ENCODE measurements around the gene PDE4D. TPM values are rescaled to one million over a fixed set of nuclear protein-coding genes. Genes with fewer than 3 reads are reported as not detected.

The PDE4D gene
- total RNA-seq, 1 experiment from 2014 or later = 62.6 TPM

DNA sequence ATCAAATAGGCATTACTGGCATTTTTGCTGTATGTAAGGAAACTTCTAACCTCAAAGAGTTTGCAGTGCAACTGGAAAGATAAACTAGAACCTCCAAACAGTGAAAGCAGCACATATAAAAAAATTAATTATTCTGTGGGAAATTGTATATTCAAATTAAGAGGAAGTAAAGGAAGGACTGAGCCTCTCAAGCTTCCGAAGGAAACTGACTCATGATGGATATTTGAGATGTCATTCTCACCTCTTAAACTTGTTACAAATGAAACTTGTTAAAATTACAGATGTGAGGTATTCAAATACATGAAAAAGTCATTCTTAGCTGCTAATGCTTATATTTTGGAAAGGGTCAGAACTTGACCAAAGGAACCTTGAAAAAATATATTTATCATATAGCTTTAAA is 538.7 kb downstream of the PDE4D start:
- in situ Hi-C loops (cut with HindIII; ENCODE audit: low pct_unique_long_range_greater_than_20kb, low sequenced_read_pairs) = no loop called here
- no peak for DNase-seq (ENCODE audit: low read depth, low spot score)

GRCh38 chr5:59354274-59354673 is 539.3 kb downstream of the PDE4D start:
- in situ Hi-C loops (cut with HindIII; ENCODE audit: low pct_unique_long_range_greater_than_20kb, low sequenced_read_pairs) = no loop called here
- no peak for DNase-seq (ENCODE audit: low read depth, low spot score)

GRCh38 chr5:59351076-59351794 is 542.3 kb downstream of the PDE4D start:
- peak; percentile 17 for DNase-seq (ENCODE audit: low read depth, low spot score)
- in situ Hi-C loops (cut with HindIII; ENCODE audit: low pct_unique_long_range_greater_than_20kb, low sequenced_read_pairs) = no loop called here

DNA sequence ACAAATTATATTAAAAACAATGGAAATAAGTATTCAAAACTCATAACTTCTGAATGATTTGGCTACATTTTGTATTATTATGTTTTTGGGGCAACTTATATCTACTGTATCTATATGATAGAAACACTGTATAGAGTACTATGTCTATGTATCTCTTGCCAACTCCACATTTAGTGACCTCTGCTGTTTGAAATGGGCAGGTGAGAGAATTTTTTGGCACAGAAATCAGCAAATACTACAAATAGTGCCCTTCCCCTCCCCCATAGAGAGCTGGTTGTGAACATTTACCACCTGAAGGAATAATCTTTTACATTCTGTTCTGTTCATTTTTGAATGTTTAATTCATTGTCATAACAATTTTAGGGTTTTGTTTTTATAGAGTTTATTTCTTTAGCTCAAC is 545.3 kb downstream of the PDE4D start:
- peak; percentile 44 for DNase-seq (ENCODE audit: low read depth, low spot score)
- in situ Hi-C loops (cut with HindIII; ENCODE audit: low pct_unique_long_range_greater_than_20kb, low sequenced_read_pairs) = no loop called here

GRCh38 chr5:59346982-59347381 is 546.5 kb downstream of the PDE4D start:
- DNase-seq (ENCODE audit: low read depth, low spot score) = no peak
- in situ Hi-C loops (cut with HindIII; ENCODE audit: low pct_unique_long_range_greater_than_20kb, low sequenced_read_pairs) = no loop called here

DNA sequence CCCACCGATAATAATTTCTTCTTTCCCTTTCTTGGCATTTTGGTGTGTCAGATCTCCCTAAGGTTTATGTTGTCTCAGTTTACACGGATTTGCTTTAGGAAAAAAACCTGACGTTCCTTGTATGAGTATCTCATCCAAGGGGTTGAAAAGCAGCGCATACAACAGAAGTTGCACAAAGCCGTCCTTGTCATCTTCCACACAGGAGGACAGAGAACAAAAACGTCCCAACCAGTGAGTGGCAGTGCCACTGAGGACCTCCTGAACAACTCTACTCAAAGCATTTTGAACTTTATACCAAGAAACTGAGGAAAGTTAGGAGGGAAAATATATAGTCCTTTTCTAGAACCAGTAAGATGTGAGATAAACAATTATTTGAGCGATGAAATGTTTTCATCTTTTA is 547.0 kb downstream of the PDE4D start:
- in situ Hi-C loops (cut with HindIII; ENCODE audit: low pct_unique_long_range_greater_than_20kb, low sequenced_read_pairs) = no loop called here
- DNase-seq (ENCODE audit: low read depth, low spot score) = peak; percentile 26

DNA sequence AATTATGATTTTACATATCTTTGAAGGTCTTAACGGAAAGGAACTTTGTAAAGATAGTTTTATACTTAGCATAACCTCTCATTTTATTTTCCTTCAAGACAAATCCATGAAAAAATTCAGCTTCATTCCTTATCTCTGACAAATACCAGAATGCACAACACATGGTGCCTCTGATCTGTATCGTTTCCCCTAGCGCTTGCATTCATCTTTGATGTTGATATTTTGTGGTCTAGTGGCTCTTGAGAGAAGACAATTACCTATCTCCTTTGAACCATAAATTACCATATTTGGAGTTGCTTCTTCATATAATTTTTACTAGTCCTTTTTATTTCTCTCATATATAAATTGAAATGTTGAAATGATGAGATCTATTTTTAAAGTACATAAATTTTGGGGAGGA is 551.3 kb downstream of the PDE4D start:
- DNase-seq (ENCODE audit: low read depth, low spot score) = no peak
- in situ Hi-C loops (cut with HindIII; ENCODE audit: low pct_unique_long_range_greater_than_20kb, low sequenced_read_pairs) = no loop called here

DNA sequence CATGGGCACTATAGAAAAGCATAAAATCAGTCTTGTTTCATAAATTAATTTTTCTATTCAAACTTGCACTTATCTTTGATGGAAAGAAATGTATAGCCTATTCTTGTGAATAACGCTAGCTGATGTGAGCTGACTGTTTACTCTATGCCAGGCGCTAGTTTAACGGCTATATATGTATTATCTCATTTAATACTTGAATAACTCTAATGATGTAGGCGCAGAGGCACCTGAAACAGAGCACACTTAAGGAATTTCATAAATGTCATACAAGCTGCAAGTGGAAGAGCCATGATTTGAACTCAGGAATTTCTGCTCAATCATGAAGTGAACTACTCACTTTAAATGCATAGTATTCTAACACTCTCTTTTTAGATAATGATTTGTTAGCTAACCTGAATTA is 551.8 kb downstream of the PDE4D start:
- in situ Hi-C loops (cut with HindIII; ENCODE audit: low pct_unique_long_range_greater_than_20kb, low sequenced_read_pairs) = no loop called here

DNA sequence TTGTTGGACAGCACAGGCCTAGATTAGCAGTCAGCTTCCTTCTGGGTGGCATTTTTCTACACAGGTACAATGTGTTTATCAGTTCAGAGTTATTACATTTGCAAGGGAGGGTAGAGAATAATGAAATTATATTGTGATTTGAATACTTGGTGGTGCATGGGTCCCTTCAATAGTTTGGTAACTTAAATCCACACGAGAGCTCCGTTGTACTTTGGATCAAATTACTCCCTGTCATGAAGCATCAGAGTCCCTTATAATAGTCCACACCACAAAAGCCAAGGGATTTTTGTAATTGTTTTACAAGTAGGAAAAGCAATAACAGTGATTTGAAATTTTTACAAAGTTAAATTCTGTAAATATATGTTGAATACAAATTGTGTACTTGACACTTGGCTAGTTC is 552.4 kb downstream of the PDE4D start:
- DNase-seq (ENCODE audit: low read depth, low spot score) = no peak
- in situ Hi-C loops (cut with HindIII; ENCODE audit: low pct_unique_long_range_greater_than_20kb, low sequenced_read_pairs) = no loop called here

More for the DNA sequence above, 551.8 kb downstream of the PDE4D start:
- no peak for DNase-seq (ENCODE audit: low read depth, low spot score)

GRCh38 chr5:59340637-59341036 is 552.9 kb downstream of the PDE4D start:
- in situ Hi-C loops (cut with HindIII; ENCODE audit: low pct_unique_long_range_greater_than_20kb, low sequenced_read_pairs) = no loop called here
- DNase-seq (ENCODE audit: low read depth, low spot score) = no peak

GRCh38 chr5:59337240-59337639 is 556.3 kb downstream of the PDE4D start:
- in situ Hi-C loops (cut with HindIII; ENCODE audit: low pct_unique_long_range_greater_than_20kb, low sequenced_read_pairs) = no loop called here
- DNase-seq (ENCODE audit: low read depth, low spot score) = no peak

GRCh38 chr5:59335544-59335943 is 558.0 kb downstream of the PDE4D start:
- DNase-seq (ENCODE audit: low read depth, low spot score) = peak; percentile 24
- in situ Hi-C loops (cut with HindIII; ENCODE audit: low pct_unique_long_range_greater_than_20kb, low sequenced_read_pairs) = no loop called here

GRCh38 chr5:59333416-59333815 is 560.1 kb downstream of the PDE4D start:
- DNase-seq (ENCODE audit: low read depth, low spot score) = no peak
- in situ Hi-C loops (cut with HindIII; ENCODE audit: low pct_unique_long_range_greater_than_20kb, low sequenced_read_pairs) = no loop called here

DNA sequence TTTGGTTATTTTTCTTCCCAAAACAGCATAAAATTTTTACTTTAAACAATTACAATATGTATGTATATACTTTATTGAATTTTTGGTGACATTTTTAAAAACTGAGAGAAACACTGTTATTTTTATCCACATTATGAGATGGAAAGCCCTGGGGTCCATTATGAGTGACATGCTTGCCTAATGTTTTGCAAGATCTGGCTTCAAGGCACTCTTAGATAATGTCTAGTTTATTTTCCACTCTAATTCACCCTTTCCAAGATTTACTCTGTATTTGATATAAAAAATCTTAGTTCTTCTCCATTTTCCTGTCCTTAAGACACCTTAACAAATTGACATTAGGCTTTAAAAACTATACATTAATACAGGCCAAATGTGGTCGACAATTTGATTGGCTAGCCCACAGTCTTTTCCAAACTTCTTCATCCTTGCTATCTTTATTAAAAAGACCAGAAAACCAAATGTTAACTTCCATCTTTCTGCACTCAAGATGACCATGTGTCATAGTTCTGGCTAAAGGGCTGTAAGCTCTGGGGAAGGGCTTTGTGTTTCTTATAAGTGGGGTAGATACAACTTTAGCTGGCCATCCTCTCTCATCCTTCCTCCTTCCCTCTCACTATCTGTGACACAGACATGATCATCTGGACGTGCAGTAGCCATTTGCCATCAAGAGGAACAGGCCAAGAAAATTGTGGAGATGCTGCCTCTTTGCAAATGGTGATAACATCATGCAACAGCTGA is 561.1 kb downstream of the PDE4D start:
- in situ Hi-C loops (cut with HindIII; ENCODE audit: low pct_unique_long_range_greater_than_20kb, low sequenced_read_pairs) = no loop called here
- no peak for DNase-seq (ENCODE audit: low read depth, low spot score)

DNA sequence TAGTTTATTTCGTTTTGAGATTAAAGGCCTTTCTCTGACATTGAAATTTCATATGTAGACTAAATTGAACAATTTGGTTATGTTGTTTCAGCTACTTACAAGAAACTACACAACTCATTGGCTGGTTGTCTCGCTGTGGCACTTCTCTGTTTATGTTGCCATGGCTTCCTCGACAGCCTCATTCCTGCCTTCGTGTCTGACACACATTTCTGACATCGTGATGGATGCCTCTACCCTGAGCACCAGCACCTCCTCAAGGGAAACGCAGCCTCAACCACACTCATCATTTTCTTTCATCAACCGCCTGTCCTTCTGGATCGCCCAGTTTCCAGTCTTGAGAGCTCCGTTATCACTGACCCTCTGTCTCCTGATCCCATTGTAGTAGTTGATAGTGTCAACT is 562.8 kb downstream of the PDE4D start:
- in situ Hi-C loops (cut with HindIII; ENCODE audit: low pct_unique_long_range_greater_than_20kb, low sequenced_read_pairs) = no loop called here
- DNase-seq (ENCODE audit: low read depth, low spot score) = no peak

GRCh38 chr5:59328709-59329296 is 564.7 kb downstream of the PDE4D start:
- peak; percentile 29 for DNase-seq (ENCODE audit: low read depth, low spot score)
- in situ Hi-C loops (cut with HindIII; ENCODE audit: low pct_unique_long_range_greater_than_20kb, low sequenced_read_pairs) = no loop called here

- no peak for DNase-seq (ENCODE audit: low read depth, low spot score)
- in situ Hi-C loops (cut with HindIII; ENCODE audit: low pct_unique_long_range_greater_than_20kb, low sequenced_read_pairs) = no loop called here
These were observed 566.1 kb downstream of the PDE4D start for GRCh38 chr5:59327191-59327980.

- in situ Hi-C loops (cut with HindIII; ENCODE audit: low pct_unique_long_range_greater_than_20kb, low sequenced_read_pairs) = no loop called here
- no peak for DNase-seq (ENCODE audit: low read depth, low spot score)
These were observed 566.9 kb downstream of the PDE4D start for GRCh38 chr5:59326596-59326995.

All from SK-MEL-5 (cell line).